IMR-90 (cell line): ENCODE measurements around the gene VSX2. TPM values are rescaled to one million over a fixed set of nuclear protein-coding genes. Genes with fewer than 3 reads are reported as not detected.

Source experiments
- ATAC-seq: fragments of 200-7000 bp; cut with Tn5 transposase; 2 replicates; pipeline ENCODE4 v1.9.1; 2020; ENCODE audit warnings: low read depth, mild to moderate bottlenecking, moderate library complexity
- BruUV-seq: library from RNA; stranded (reverse); fragments of 400-500 nt; replicated peaks from 2 replicates; lab custom pipeline; 2021; lab: Mats Ljungman, UMichigan
- CTCF ChIA-PET: fragments of 300-600 bp; formaldehyde crosslinking; extraction: SDS; loops from one replicate; lab custom pipeline; 2021; ENCODE audit warnings: antibody characterized with exemption; lab: Yijun Ruan, JAX
- POLR2A ChIA-PET: fragments of 300-600 bp; sonication (Branson Sonifier 250); formaldehyde crosslinking; loops from one replicate; lab custom pipeline; 2022; ENCODE audit warnings: antibody characterized with exemption; ENCODE audit not compliant: unreplicated experiment; lab: Charles Lee
- DNase-seq: peaks from one replicate; pipeline ENCODE4 v3.0.0; 2013
- H2AFZ ChIP-seq: replicated peaks from 2 replicates; pipeline ENCODE3; 2013; ENCODE audit warnings: low read length, mild to moderate bottlenecking; ENCODE audit not compliant: poor library complexity
- H2AK5ac ChIP-seq: 2 replicates; pipeline ENCODE4 v1.6.1; 2013; ENCODE audit warnings: low read depth, low read length, inconsistent platforms
- H2AK9ac ChIP-seq: replicated peaks from 2 replicates; pipeline ENCODE3; 2013; ENCODE audit warnings: mild to moderate bottlenecking, low read depth, low read length, moderate library complexity; ENCODE audit not compliant: poor library complexity
- H2BK120ac ChIP-seq: 2 replicates; pipeline ENCODE4 v1.6.1; 2013; ENCODE audit warnings: low read depth, low read length, inconsistent platforms
- H2BK15ac ChIP-seq: 3 replicates; pipeline ENCODE4 v1.6.1; 2013; ENCODE audit warnings: low read depth, low read length, inconsistent platforms
- H2BK20ac ChIP-seq: 2 replicates; pipeline ENCODE4 v1.6.1; 2013; ENCODE audit warnings: low read depth, mild to moderate bottlenecking, inconsistent platforms, low read length, moderate library complexity
- H2BK5ac ChIP-seq: 2 replicates; pipeline ENCODE4 v1.6.1; 2013; ENCODE audit warnings: mild to moderate bottlenecking, low read depth, low read length, inconsistent platforms; ENCODE audit not compliant: poor library complexity, severe bottlenecking
- H3K14ac ChIP-seq: replicated peaks from 2 replicates; pipeline ENCODE4 v1.6.1; 2013; ENCODE audit warnings: low read depth, low read length, inconsistent platforms
- H3K18ac ChIP-seq: 2 replicates; pipeline ENCODE4 v1.6.1; 2013; ENCODE audit warnings: low read depth, low read length, control low read depth
- H3K23ac ChIP-seq: 2 replicates; pipeline ENCODE4 v1.6.1; 2013; ENCODE audit warnings: low read depth, low read length, inconsistent platforms
- H3K27ac ChIP-seq: 2 replicates; pipeline ENCODE4 v1.5.1; 2013; ENCODE audit warnings: mild to moderate bottlenecking, control low read depth, low read length; ENCODE audit not compliant: insufficient read depth
- H3K27me3 ChIP-seq: 2 replicates; pipeline ENCODE4 v1.6.1; 2013; ENCODE audit warnings: low read length; ENCODE audit not compliant: control insufficient read depth, insufficient read depth
- H3K36me3 ChIP-seq: 2 replicates; pipeline ENCODE4 v1.6.1; 2013; ENCODE audit warnings: low read length, mixed read lengths; ENCODE audit not compliant: control insufficient read depth, insufficient read depth
- H3K4ac ChIP-seq: 2 replicates; pipeline ENCODE4 v1.6.1; 2013; ENCODE audit warnings: low read depth, low read length, inconsistent platforms
- H3K4me1 ChIP-seq: 2 replicates; pipeline ENCODE4 v1.6.1; 2013; ENCODE audit warnings: low read length, mixed read lengths; ENCODE audit not compliant: control insufficient read depth, insufficient read depth
- H3K4me2 ChIP-seq: 2 replicates; pipeline ENCODE4 v1.6.1; 2013; ENCODE audit warnings: low read depth, mild to moderate bottlenecking, control low read depth, low read length, moderate library complexity
- H3K4me3 ChIP-seq: 2 replicates; pipeline ENCODE4 v1.5.1; 2013; ENCODE audit warnings: low read depth, mild to moderate bottlenecking, control low read depth, low read length, moderate library complexity; ENCODE audit not compliant: insufficient read depth
- H3K56ac ChIP-seq: 2 replicates; pipeline ENCODE4 v1.6.1; 2013; ENCODE audit warnings: low read length, inconsistent platforms; ENCODE audit not compliant: insufficient read depth; ENCODE audit errors: extremely low read depth
- H3K79me1 ChIP-seq, 2 experiments: 2 replicates each; pipeline ENCODE4 v1.6.1; 2013; ENCODE audit warnings: low read length in 2 of 2, inconsistent platforms in 1 of 2, low read depth in 1 of 2
- H3K9ac ChIP-seq: 2 replicates; pipeline ENCODE4 v1.6.1; 2013; ENCODE audit warnings: low read depth, low read length, control low read depth
- H3K9me1 ChIP-seq: 2 replicates; pipeline ENCODE4 v1.6.1; 2013; ENCODE audit warnings: low read length, inconsistent platforms; ENCODE audit not compliant: insufficient read depth
- H3K9me3 ChIP-seq: 2 replicates; pipeline ENCODE4 v1.6.1; 2013; ENCODE audit warnings: low read length; ENCODE audit not compliant: control insufficient read depth, insufficient read depth
- H4K20me1 ChIP-seq: 2 replicates; pipeline ENCODE4 v1.6.1; 2013; ENCODE audit warnings: low read length, inconsistent platforms; ENCODE audit not compliant: insufficient read depth
- H4K5ac ChIP-seq: 2 replicates; pipeline ENCODE4 v1.6.1; 2013; ENCODE audit warnings: mild to moderate bottlenecking, low read depth, low read length, control low read depth
- H4K8ac ChIP-seq, 2 experiments: 2 replicates each; pipeline ENCODE4 v1.6.1; 2013; ENCODE audit warnings: low read depth in 2 of 2, low read length in 2 of 2, control low read depth in 1 of 2, inconsistent platforms in 1 of 2
- H4K91ac ChIP-seq: 2 replicates; pipeline ENCODE4 v1.6.1; 2013; ENCODE audit warnings: low read depth, low read length, inconsistent platforms; ENCODE audit not compliant: insufficient read depth
- BHLHE40 ChIP-seq: fragments of 150-350 bp; IDR thresholded peaks from 2 replicates; pipeline ENCODE4 v1.6.1; 2016; ENCODE audit warnings: mild to moderate bottlenecking, low read depth, low read length
- CEBPB ChIP-seq: IDR thresholded peaks from 2 replicates; pipeline ENCODE4 v1.6.1; 2012; ENCODE audit warnings: low read depth, low read length, improper control_type of control experiment
- CHD1 ChIP-seq: IDR thresholded peaks from 2 replicates; pipeline ENCODE4 v1.6.1; 2012; ENCODE audit warnings: low read depth, low read length, improper control_type of control experiment
- CTCF ChIP-seq: conservative IDR thresholded peaks from 2 replicates; pipeline ENCODE4 v1.5.1; 2012; ENCODE audit warnings: mild to moderate bottlenecking, low read depth, low read length, improper control_type of control experiment
- MAFK ChIP-seq: IDR thresholded peaks from 2 replicates; pipeline ENCODE4 v1.6.1; 2012; ENCODE audit warnings: low read depth, low read length, improper control_type of control experiment
- MAZ ChIP-seq: IDR thresholded peaks from 2 replicates; pipeline ENCODE4 v1.6.1; 2012; ENCODE audit warnings: low read depth, mild to moderate bottlenecking, low read length, improper control_type of control experiment, moderate library complexity, borderline replicate concordance
- MXI1 ChIP-seq: IDR thresholded peaks from 2 replicates; pipeline ENCODE4 v1.6.1; 2012; ENCODE audit warnings: low read depth, mild to moderate bottlenecking, low read length, moderate library complexity, borderline replicate concordance
- RAD21 ChIP-seq: IDR thresholded peaks from 2 replicates; pipeline ENCODE4 v1.6.1; 2012; ENCODE audit warnings: low read length, improper control_type of control experiment
- RCOR1 ChIP-seq: IDR thresholded peaks from 2 replicates; pipeline ENCODE4 v1.6.1; 2012; ENCODE audit warnings: mild to moderate bottlenecking, low read length, improper control_type of control experiment; ENCODE audit not compliant: insufficient replicate concordance
- RFX5 ChIP-seq: IDR thresholded peaks from 2 replicates; pipeline ENCODE4 v1.8.0; 2012; ENCODE audit warnings: low read depth, mild to moderate bottlenecking, low read length, moderate library complexity
- SMC3 ChIP-seq: fragments of 150-350 bp; IDR thresholded peaks from 2 replicates; pipeline ENCODE4 v1.6.1; 2016; ENCODE audit warnings: low read depth, mild to moderate bottlenecking, antibody characterized with exemption, low read length, moderate library complexity
- WGBS, 2 experiments: methylation state at CpG; one replicate each; pipeline versions ENCODE4 v1.1.5 to v1.1.7; 2013; ENCODE audit warnings: missing lambda C conversion rate in 2 of 2; ENCODE audit not compliant: insufficient read length in 1 of 2; ENCODE audit errors: extremely low coverage in 2 of 2; 5-methylcytosine and 5-hydroxymethylcytosine counted together
- dilution Hi-C: fragments of 300-500 bp; cut with HindIII; formaldehyde crosslinking; loops from one replicate; pipeline ENCODE4 v1.14.3; 2018; ENCODE audit warnings: low sequenced_read_pairs; ENCODE audit not compliant: unreplicated experiment
- in situ Hi-C: fragments of 300-500 bp; cut with MboI; formaldehyde crosslinking; loops from 3 replicates; pipeline ENCODE4 v1.14.3; 2019; ENCODE audit warnings: low sequenced_read_pairs, inconsistent platforms, mixed read lengths
- intact Hi-C: fragments of 100-400 bp; cut with micrococcal nuclease; formaldehyde crosslinking; loops from 2 replicates; pipeline ENCODE4 v1.10.0; 2022
- polyA plus RNA-seq, 3 experiments: library from polyadenylated mRNA; depleted of rRNA; stranded (reverse); fragments of >200 nt; gene quantifications; 2 replicates each; pipeline ENCODE4 v1.2.3, GENCODE V29; 2012; ENCODE audit warnings: low replicate concordance in 1 of 3
- total RNA-seq: library from RNA; depleted of rRNA; stranded (reverse); fragments of >200 nt; gene quantifications from 2 replicates; pipeline ENCODE4 v1.2.3, GENCODE V29; 2012

VSX2 gene
- total and polyA plus RNA-seq, 2 of the 4 experiments (the other 2 are of a cell fraction), result not detected

GRCh38 chr14:74198441-74199234, 40.6 kb upstream of the VSX2 start:
- intact Hi-C loops (no loop called here), dilution Hi-C loops (no loop called here), in situ Hi-C loops (no loop called here)
- H2AK5ac ChIP-seq, result no peak overlapping the region
- no peak overlapping the region for H4K91ac ChIP-seq
- no peak overlapping the region for H2BK5ac ChIP-seq
- H3K18ac ChIP-seq, result no peak overlapping the region
- no TSS peak for BruUV-seq
- H3K4me2 ChIP-seq, result no peak overlapping the region
- H4K5ac ChIP-seq, result no peak overlapping the region
- no peak overlapping the region for H2AK9ac ChIP-seq
- H2BK120ac ChIP-seq, result no peak overlapping the region
- ChIA-PET CTCF (no interaction called here), POLR2A (no interaction called here)
- H4K20me1 ChIP-seq, result no peaks in the 10 kb centered on the region
- H3K4me1 ChIP-seq, result no peaks in the 10 kb centered on the region
- no peak overlapping the region for H3K4me3 ChIP-seq
- H3K9ac ChIP-seq, result no peak overlapping the region
- no peak overlapping the region for H3K14ac ChIP-seq
- H3K36me3 ChIP-seq, result peaks cover 12% of the 10 kb centered on the region
- WGBS, 2 experiments, result 88% methylated on average over 5 of the region's 7 CpGs; no CpG with 5 or more reads in 1 of the 2 experiments
- no peak overlapping the region for H2BK15ac ChIP-seq
- H2AFZ ChIP-seq, result no peak overlapping the region
- H3K9me1 ChIP-seq, result no peaks in the 10 kb centered on the region
- no peak for DNase-seq
- no peak overlapping the region for H3K23ac ChIP-seq
- no peaks in the 10 kb centered on the region for H3K79me1 ChIP-seq
- H2BK20ac ChIP-seq, result no peak overlapping the region
- TF ChIP-seq MXI1 (no peak), MAZ (no peak), BHLHE40 (no peak), CTCF (no peak), CEBPB (no peak), CHD1 (no peak), RCOR1 (no peak), RFX5 (no peak), RAD21 (no peak), SMC3 (no peak), MAFK (no peak)
- ATAC-seq, result no peak
- H3K9me3 ChIP-seq, result no peaks in the 10 kb centered on the region
- H4K8ac ChIP-seq, result no peak overlapping the region
- H3K56ac ChIP-seq, result no peak overlapping the region
- H3K4ac ChIP-seq, result no peak overlapping the region
- H3K27me3 ChIP-seq, result no peaks in the 10 kb centered on the region
- H3K27ac ChIP-seq, result no peak overlapping the region
